ENCODE data around the gene ITSN1. TPM values are rescaled to one million over a fixed set of nuclear protein-coding genes. Genes with fewer than 3 reads are reported as not detected.

The ITSN1 gene
- total and polyA plus RNA-seq, 2 experiments from 2014 or later: 77.9 to 95.7 TPM

- TF ChIP-seq NANOG (IDR thresholded peaks at IDR 0.05; ENCODE audit: borderline replicate concordance) (no peak), ZNF462 (CRISPR knock-in tag; IDR thresholded peaks at IDR 0.05) (no peak), ETS1 (IDR thresholded peaks at IDR 0.05) (no peak), ZNF331 (CRISPR knock-in tag; IDR thresholded peaks at IDR 0.05; ENCODE audit: low read depth) (no peak), REST (IDR thresholded peaks at IDR 0.05; ENCODE audit: unreplicated experiment) (no peak), ZNF114 (CRISPR knock-in tag; IDR thresholded peaks at IDR 0.05) (no peak), CTCF (conservative IDR thresholded peaks at IDR 0.05; ENCODE audit: low read depth in 2 of 2) (no peak), EZH2 (IDR thresholded peaks at IDR 0.05; ENCODE audit: low read depth, unreplicated experiment) (no peak), EZH2phosphoT487 (IDR thresholded peaks at IDR 0.05; ENCODE audit: unreplicated experiment) (no peak)
- Mint-ChIP-seq H3K4me1 (peaks cover 24% of the 10 kb centered on the region), H3K4me3 (no peak overlapping the region), H3K27ac (no peak overlapping the region), H3K27me3 (ENCODE audit: insufficient read depth, low read depth, poor library complexity) (no peaks in the 10 kb centered on the region), H3K36me3 (ENCODE audit: low read depth) (peaks cover 19% of the 10 kb centered on the region; the same call in 2 of the 3 replicates), H3K9me3 (no peaks in the 10 kb centered on the region)
- no peaks in the 10 kb centered on the region for H3K79me2 ChIP-seq (replicated peaks; ENCODE audit: insufficient read depth)
- no peaks in the 10 kb centered on the region for H3K9me2 ChIP-seq (ENCODE audit: insufficient read depth)
- DNase-seq (ENCODE audit: low spot score) (no peak), ATAC-seq (no peak)
- no peaks in the 10 kb centered on the region for H3K27me3 ChIP-seq (ENCODE audit: insufficient read depth)
- H2AFZ ChIP-seq: no peak overlapping the region
- H3K4me3 ChIP-seq: no peak overlapping the region
- H3K36me3 ChIP-seq (ENCODE audit: insufficient read depth): no peaks in the 10 kb centered on the region
- no peaks in the 10 kb centered on the region; the same call in 1 of the 2 replicates for H4K20me1 ChIP-seq (replicated peaks; ENCODE audit: insufficient read depth)
- H3K4me2 ChIP-seq: no peak overlapping the region
- H3K4me1 ChIP-seq (ENCODE audit: insufficient read depth): peaks cover 21% of the 10 kb centered on the region
- no peak overlapping the region for H3K27ac ChIP-seq (ENCODE audit: low read depth)
- H3F3A ChIP-seq (replicated peaks; ENCODE audit: low read depth): no peaks in the 10 kb centered on the region
These were observed 91.3 kb downstream of the ITSN1 start for GRCh38 chr21:33733601-33734000.
